Measurements from ENCODE around the gene ZNG1B.

DNA sequence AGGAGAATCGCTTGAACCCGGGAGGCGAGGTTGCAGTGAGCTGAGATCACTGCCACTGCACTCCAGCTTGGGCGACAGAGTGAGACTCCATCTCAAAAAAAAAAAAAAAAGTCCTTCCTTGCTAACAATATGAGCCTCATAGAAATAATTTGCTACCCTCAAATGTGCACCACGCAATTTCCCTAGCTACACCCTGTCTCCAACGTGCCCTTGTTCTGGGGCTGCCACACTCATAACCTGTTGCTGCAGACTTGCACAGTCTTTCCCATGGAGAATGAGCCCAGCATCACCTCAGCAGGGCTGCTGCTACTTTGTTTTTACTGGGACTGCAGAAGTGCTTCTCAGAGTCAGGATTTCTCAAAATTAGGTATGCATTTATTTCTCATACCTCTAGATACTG is 46.4 kb upstream of the ZNG1B start:
- TF ChIP-seq ZNF274 (IDR thresholded peaks at IDR 0.05; ENCODE audit: low read depth, low read length) (no peak), SUZ12 (IDR thresholded peaks at IDR 0.05; ENCODE audit: extremely low read depth, insufficient read depth, insufficient read length) (no peak), YY1 (IDR thresholded peaks at IDR 0.05; ENCODE audit: insufficient read depth, insufficient read length) (no peak)

Measured in NT2/D1 (cell line).